HepG2 (cell line): ENCODE results near the gene SYNGAP1. TPM values are rescaled to one million over a fixed set of nuclear protein-coding genes. Genes with fewer than 3 reads are reported as not detected.
A peak's percentile ranks its signal among the peaks of the same experiment; 100 is the strongest.

Experiments used
- GFI1 ChIP-seq: sonication (generic); formaldehyde crosslinking; IDR thresholded peaks from 2 replicates; pipeline ENCODE4 v1.5.0; 2020; ENCODE audit warnings: missing genetic modification reagents, mild to moderate bottlenecking, borderline replicate concordance
- HNRNPL ChIP-seq: fragments of 200-400 bp; formaldehyde crosslinking; IDR thresholded peaks from 2 replicates; pipeline ENCODE4 v1.6.1; 2017; ENCODE audit warnings: mild to moderate bottlenecking, low read depth, low read length
- IKZF1 ChIP-seq: fragments of 450-650 bp; IDR thresholded peaks from 2 replicates; pipeline ENCODE4 v1.7.1; 2016
- MIER3 ChIP-seq: IDR thresholded peaks from 2 replicates; pipeline ENCODE4 v1.6.1; 2016; ENCODE audit warnings: missing compliant biosample characterization, borderline replicate concordance
- MXI1 ChIP-seq: IDR thresholded peaks from 3 replicates; pipeline ENCODE4 v1.6.1; 2012; ENCODE audit warnings: low read depth, low read length, inconsistent platforms, borderline replicate concordance
- SP5 ChIP-seq: IDR thresholded peaks from 2 replicates; pipeline ENCODE4 v1.6.1; 2016; ENCODE audit warnings: low read depth, borderline replicate concordance
- TCF7L2 ChIP-seq: IDR thresholded peaks from 2 replicates; pipeline ENCODE4 v1.6.1; 2011; ENCODE audit warnings: mild to moderate bottlenecking, low read depth, low read length, moderate library complexity
- WIZ ChIP-seq: sonication (generic); formaldehyde crosslinking; IDR thresholded peaks from 2 replicates; pipeline ENCODE4 v1.5.1; 2020; ENCODE audit warnings: mild to moderate bottlenecking, missing genetic modification reagents
- ZFP91 ChIP-seq: sonication (generic); formaldehyde crosslinking; IDR thresholded peaks from 2 replicates; pipeline ENCODE4 v1.9.0; 2022; ENCODE audit warnings: missing genetic modification reagents, mild to moderate bottlenecking, borderline replicate concordance
- ZNF382 ChIP-seq: sonication (generic); formaldehyde crosslinking; IDR thresholded peaks from 2 replicates; pipeline ENCODE4 v1.5.0; 2020; ENCODE audit warnings: missing genetic modification reagents, mild to moderate bottlenecking, borderline replicate concordance
- ZNF430 ChIP-seq: sonication (generic); formaldehyde crosslinking; IDR thresholded peaks from 2 replicates; pipeline ENCODE4 v1.9.0; 2021; ENCODE audit warnings: mild to moderate bottlenecking, missing genetic modification reagents
- polyA plus RNA-seq, 8 experiments: library from polyadenylated mRNA; depleted of rRNA in 3 of 8; stranded (reverse) in 7 of 8; unstranded in 1 of 8; fragments of >200 nt; fragmentation: Illumina TruSeq in 4 of 8; extraction: Trizol in 4 of 8; gene quantifications; 2 replicates each; pipeline versions ENCODE4 v1.2.1 to v1.2.3, GENCODE V29; 2011 to 2016; ENCODE audit warnings: low read depth in 4 of 8, missing spikeins in 1 of 8, mixed read lengths in 1 of 8; ENCODE audit not compliant: insufficient read depth in 1 of 8
- total RNA-seq, 5 experiments: library from RNA; depleted of rRNA; stranded (reverse); fragments of >200 nt; fragmentation: Illumina TruSeq; extraction: Trizol; gene quantifications; 2 replicates each; pipeline ENCODE4 v1.2.3, GENCODE V29; 2016; ENCODE audit warnings: low read depth in 1 of 5
- TF ChIP-seq, protein P1 (sequence below): sonication (generic); formaldehyde crosslinking; IDR thresholded peaks from 2 replicates; pipeline ENCODE4 v1.4.0; 2020; ENCODE audit warnings: mild to moderate bottlenecking, missing genetic modification reagents
- TF ChIP-seq, protein P2 (sequence below): IDR thresholded peaks from 2 replicates; pipeline ENCODE4 v1.6.1; 2016; ENCODE audit warnings: low read depth
- TF ChIP-seq, protein P3 (sequence below): sonication (generic); formaldehyde crosslinking; IDR thresholded peaks from 2 replicates; pipeline ENCODE4 v1.5.1; 2020; ENCODE audit warnings: mild to moderate bottlenecking, missing genetic modification reagents, borderline replicate concordance
- TF ChIP-seq, protein P4 (sequence below): sonication (generic); formaldehyde crosslinking; IDR thresholded peaks from 2 replicates; pipeline ENCODE4 v1.5.1; 2020; ENCODE audit warnings: missing genetic modification reagents, mild to moderate bottlenecking, borderline replicate concordance
- TF ChIP-seq, protein P5 (sequence below): sonication (generic); formaldehyde crosslinking; IDR thresholded peaks from 2 replicates; pipeline ENCODE4 v1.4.0; 2020; ENCODE audit warnings: missing genetic modification reagents

SYNGAP1 gene
- total and polyA plus RNA-seq, 2 of the 13 experiments (the other 11 are each of a cell fraction or from before 2014, with no cell fraction given) = 0.75 to 1.1 TPM

GRCh38 chr6:33425668-33426577 lies 6.1 kb downstream of the SYNGAP1 start (continued):
- TF ChIP-seq, protein P1, sequence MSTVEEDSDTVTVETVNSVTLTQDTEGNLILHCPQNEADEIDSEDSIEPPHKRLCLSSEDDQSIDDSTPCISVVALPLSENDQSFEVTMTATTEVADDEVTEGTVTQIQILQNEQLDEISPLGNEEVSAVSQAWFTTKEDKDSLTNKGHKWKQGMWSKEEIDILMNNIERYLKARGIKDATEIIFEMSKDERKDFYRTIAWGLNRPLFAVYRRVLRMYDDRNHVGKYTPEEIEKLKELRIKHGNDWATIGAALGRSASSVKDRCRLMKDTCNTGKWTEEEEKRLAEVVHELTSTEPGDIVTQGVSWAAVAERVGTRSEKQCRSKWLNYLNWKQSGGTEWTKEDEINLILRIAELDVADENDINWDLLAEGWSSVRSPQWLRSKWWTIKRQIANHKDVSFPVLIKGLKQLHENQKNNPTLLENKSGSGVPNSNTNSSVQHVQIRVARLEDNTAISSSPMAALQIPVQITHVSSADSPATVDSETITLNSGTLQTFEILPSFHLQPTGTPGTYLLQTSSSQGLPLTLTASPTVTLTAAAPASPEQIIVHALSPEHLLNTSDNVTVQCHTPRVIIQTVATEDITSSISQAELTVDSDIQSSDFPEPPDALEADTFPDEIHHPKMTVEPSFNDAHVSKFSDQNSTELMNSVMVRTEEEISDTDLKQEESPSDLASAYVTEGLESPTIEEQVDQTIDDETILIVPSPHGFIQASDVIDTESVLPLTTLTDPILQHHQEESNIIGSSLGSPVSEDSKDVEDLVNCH (CRISPR knock-in tag) = no peak
- TF ChIP-seq MIER3 (CRISPR knock-in tag) = peak; percentile 42; the same call in 1 of the 2 replicates
- TF ChIP-seq, protein P2, sequence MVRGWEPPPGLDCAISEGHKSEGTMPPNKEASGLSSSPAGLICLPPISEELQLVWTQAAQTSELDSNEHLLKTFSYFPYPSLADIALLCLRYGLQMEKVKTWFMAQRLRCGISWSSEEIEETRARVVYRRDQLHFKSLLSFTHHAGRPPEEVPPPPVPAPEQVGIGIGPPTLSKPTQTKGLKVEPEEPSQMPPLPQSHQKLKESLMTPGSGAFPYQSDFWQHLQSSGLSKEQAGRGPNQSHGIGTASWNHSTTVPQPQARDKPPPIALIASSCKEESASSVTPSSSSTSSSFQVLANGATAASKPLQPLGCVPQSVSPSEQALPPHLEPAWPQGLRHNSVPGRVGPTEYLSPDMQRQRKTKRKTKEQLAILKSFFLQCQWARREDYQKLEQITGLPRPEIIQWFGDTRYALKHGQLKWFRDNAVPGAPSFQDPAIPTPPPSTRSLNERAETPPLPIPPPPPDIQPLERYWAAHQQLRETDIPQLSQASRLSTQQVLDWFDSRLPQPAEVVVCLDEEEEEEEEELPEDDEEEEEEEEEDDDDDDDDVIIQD (CRISPR knock-in tag) = 0 out of 2 replicates have a peak, but pooled peaks have one; percentile 11
- TF ChIP-seq HNRNPL = no peak
- no peak for TF ChIP-seq TCF7L2
- peak; percentile 70; the same call in 1 of the 2 replicates for TF ChIP-seq SP5 (CRISPR knock-in tag)
- TF ChIP-seq GFI1 (CRISPR knock-in tag) = no peak
- TF ChIP-seq WIZ (CRISPR knock-in tag) = no peak
- TF ChIP-seq, protein P3, sequence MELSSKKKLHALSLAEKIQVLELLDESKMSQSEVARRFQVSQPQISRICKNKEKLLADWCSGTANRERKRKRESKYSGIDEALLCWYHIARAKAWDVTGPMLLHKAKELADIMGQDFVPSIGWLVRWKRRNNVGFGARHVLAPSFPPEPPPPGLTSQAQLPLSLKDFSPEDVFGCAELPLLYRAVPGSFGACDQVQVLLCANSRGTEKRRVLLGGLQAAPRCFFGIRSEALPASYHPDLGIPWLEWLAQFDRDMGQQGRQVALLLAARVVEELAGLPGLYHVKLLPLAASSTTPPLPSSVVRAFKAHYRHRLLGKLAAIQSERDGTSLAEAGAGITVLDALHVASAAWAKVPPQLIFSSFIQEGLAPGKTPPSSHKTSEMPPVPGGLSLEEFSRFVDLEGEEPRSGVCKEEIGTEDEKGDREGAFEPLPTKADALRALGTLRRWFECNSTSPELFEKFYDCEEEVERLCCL (CRISPR knock-in tag) = no peak
- no peak for TF ChIP-seq ZNF382 (CRISPR knock-in tag)
- TF ChIP-seq, protein P4, sequence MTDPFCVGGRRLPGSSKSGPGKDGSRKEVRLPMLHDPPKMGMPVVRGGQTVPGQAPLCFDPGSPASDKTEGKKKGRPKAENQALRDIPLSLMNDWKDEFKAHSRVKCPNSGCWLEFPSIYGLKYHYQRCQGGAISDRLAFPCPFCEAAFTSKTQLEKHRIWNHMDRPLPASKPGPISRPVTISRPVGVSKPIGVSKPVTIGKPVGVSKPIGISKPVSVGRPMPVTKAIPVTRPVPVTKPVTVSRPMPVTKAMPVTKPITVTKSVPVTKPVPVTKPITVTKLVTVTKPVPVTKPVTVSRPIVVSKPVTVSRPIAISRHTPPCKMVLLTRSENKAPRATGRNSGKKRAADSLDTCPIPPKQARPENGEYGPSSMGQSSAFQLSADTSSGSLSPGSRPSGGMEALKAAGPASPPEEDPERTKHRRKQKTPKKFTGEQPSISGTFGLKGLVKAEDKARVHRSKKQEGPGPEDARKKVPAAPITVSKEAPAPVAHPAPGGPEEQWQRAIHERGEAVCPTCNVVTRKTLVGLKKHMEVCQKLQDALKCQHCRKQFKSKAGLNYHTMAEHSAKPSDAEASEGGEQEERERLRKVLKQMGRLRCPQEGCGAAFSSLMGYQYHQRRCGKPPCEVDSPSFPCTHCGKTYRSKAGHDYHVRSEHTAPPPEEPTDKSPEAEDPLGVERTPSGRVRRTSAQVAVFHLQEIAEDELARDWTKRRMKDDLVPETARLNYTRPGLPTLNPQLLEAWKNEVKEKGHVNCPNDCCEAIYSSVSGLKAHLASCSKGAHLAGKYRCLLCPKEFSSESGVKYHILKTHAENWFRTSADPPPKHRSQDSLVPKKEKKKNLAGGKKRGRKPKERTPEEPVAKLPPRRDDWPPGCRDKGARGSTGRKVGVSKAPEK (CRISPR knock-in tag) = no peak
- TF ChIP-seq, protein P5, sequence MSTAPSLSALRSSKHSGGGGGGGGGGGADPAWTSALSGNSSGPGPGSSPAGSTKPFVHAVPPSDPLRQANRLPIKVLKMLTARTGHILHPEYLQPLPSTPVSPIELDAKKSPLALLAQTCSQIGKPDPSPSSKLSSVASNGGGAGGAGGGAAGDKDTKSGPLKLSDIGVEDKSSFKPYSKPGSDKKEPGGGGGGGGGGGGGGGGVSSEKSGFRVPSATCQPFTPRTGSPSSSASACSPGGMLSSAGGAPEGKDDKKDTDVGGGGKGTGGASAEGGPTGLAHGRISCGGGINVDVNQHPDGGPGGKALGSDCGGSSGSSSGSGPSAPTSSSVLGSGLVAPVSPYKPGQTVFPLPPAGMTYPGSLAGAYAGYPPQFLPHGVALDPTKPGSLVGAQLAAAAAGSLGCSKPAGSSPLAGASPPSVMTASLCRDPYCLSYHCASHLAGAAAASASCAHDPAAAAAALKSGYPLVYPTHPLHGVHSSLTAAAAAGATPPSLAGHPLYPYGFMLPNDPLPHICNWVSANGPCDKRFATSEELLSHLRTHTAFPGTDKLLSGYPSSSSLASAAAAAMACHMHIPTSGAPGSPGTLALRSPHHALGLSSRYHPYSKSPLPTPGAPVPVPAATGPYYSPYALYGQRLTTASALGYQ (CRISPR knock-in tag) = no peak
- TF ChIP-seq ZNF430 = no peak
- peak; percentile 70; the same call in 1 of the 3 replicates for TF ChIP-seq MXI1
- no peak for TF ChIP-seq IKZF1
- TF ChIP-seq ZFP91 (CRISPR knock-in tag) = no peak; the same call in 1 of the 2 replicates
